Measurements from ENCODE around the gene PLEKHM2. TPM values are rescaled to one million over a fixed set of nuclear protein-coding genes. Genes with fewer than 3 reads are reported as not detected.
"Not testable (repeated sequence)": the region's sequence is repeated elsewhere in the genome, so short reads cannot be mapped to it uniquely, and the experiment has no call there.

The PLEKHM2 gene
- total RNA-seq, 1 experiment from 2014 or later = 41.8 TPM

DNA sequence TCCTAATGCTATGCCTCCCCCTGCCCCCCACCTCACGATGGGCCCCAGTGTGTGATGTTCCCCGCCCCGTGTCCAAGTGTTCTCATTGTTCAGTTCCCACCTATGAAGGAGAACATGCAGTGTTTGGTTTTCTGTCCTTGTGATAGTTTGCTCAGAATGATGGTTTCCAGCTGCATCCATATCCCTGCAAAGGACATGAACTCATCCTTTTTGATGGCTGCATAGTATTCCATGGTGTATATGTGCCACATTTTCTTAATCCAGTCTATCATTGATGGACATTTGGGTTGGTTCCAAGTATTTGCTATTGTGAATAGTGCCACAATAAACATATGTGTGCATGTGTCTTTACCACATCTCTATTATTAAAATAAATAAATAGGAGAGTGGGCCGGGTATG is 15.2 kb downstream of the PLEKHM2 start:
- not testable (repeated sequence) for H2AFZ ChIP-seq (ENCODE audit: low read length); H3K9ac ChIP-seq (ENCODE audit: low read length); H4K20me1 ChIP-seq (ENCODE audit: insufficient read depth, low read depth, low read length); H3K4me2 ChIP-seq (ENCODE audit: low read depth, low read length, poor library complexity, severe bottlenecking); H3K27ac ChIP-seq (ENCODE audit: low read length); DNase-seq; H3K9me3 ChIP-seq (ENCODE audit: low read length); H3K27me3 ChIP-seq (ENCODE audit: low read length); H3K4me3 ChIP-seq (ENCODE audit: low read length); H3K36me3 ChIP-seq (ENCODE audit: insufficient read depth, low read length); H3K9me2 ChIP-seq (replicated peaks; ENCODE audit: insufficient read depth, low read length)
- Histone ChIP-seq H3K79me2 (ENCODE audit: low read length) (peaks cover 73% of the 10 kb centered on the region), H3K4me1 (ENCODE audit: low read length) (peaks cover 16% of the 10 kb centered on the region)

- Histone ChIP-seq H4K20me1 (ENCODE audit: insufficient read depth, low read depth, low read length) (peaks cover 12% of the 10 kb centered on the region; the same call in 1 of the 2 replicates), H3K27ac (ENCODE audit: low read length) (no peak overlapping the region), H3K4me2 (ENCODE audit: low read depth, low read length, poor library complexity, severe bottlenecking) (no peak overlapping the region), H2AFZ (ENCODE audit: low read length) (no peak overlapping the region), H3K79me2 (ENCODE audit: low read length) (peaks cover 72% of the 10 kb centered on the region), H3K9me3 (ENCODE audit: low read length) (no peaks in the 10 kb centered on the region), H3K27me3 (ENCODE audit: low read length) (no peaks in the 10 kb centered on the region), H3K9ac (ENCODE audit: low read length) (no peak overlapping the region), H3K9me2 (replicated peaks; ENCODE audit: insufficient read depth, low read length) (no peaks in the 10 kb centered on the region), H3K4me3 (ENCODE audit: low read length) (no peak overlapping the region), H3K4me1 (ENCODE audit: low read length) (peaks cover 16% of the 10 kb centered on the region), H3K36me3 (ENCODE audit: insufficient read depth, low read length) (no peaks in the 10 kb centered on the region)
- DNase-seq = no peak
Measured at GRCh38 chr1:15700508-15700907, 16.4 kb downstream of the PLEKHM2 start.

DNA sequence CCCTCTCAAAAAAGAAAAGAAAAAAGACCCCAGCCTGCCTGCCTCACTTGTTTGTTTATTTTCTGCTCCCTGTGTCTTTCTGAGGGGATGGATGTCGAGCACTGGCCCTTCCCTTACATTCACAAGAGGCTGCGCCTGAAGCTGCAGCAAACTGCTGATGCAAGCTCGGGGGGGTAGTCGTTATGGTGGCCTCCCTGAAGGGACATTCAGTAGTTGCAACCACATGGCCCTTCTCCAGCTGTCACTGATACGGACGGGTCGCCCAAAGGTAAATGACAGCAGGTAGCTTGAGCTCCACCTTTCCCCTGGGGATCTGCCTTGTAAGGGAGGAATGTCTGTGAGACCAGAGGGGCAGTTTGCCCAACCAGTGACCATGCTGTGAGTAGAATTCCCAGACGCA is 17.7 kb downstream of the PLEKHM2 start:
- no peak overlapping the region for H3K27ac ChIP-seq (ENCODE audit: low read length)
- no peaks in the 10 kb centered on the region for H3K9me3 ChIP-seq (ENCODE audit: low read length)
- no peak overlapping the region for H2AFZ ChIP-seq (ENCODE audit: low read length)
- peaks cover 12% of the 10 kb centered on the region for H3K4me1 ChIP-seq (ENCODE audit: low read length)
- no peak overlapping the region for H3K4me2 ChIP-seq (ENCODE audit: low read depth, low read length, poor library complexity, severe bottlenecking)
- no peaks in the 10 kb centered on the region for H3K36me3 ChIP-seq (ENCODE audit: insufficient read depth, low read length)
- H3K4me3 ChIP-seq (ENCODE audit: low read length) = no peak overlapping the region
- H4K20me1 ChIP-seq (ENCODE audit: insufficient read depth, low read depth, low read length) = peaks cover 12% of the 10 kb centered on the region; the same call in 1 of the 2 replicates
- no peak overlapping the region for H3K9ac ChIP-seq (ENCODE audit: low read length)
- H3K79me2 ChIP-seq (ENCODE audit: low read length) = peaks cover 78% of the 10 kb centered on the region
- H3K9me2 ChIP-seq (replicated peaks; ENCODE audit: insufficient read depth, low read length) = no peaks in the 10 kb centered on the region
- no peak for DNase-seq
- no peaks in the 10 kb centered on the region for H3K27me3 ChIP-seq (ENCODE audit: low read length)

- Histone ChIP-seq H4K20me1 (ENCODE audit: insufficient read depth, low read depth, low read length) (peaks cover 12% of the 10 kb centered on the region; the same call in 1 of the 2 replicates), H2AFZ (ENCODE audit: low read length) (no peak overlapping the region), H3K4me2 (ENCODE audit: low read depth, low read length, poor library complexity, severe bottlenecking) (no peak overlapping the region), H3K27me3 (ENCODE audit: low read length) (no peaks in the 10 kb centered on the region), H3K36me3 (ENCODE audit: insufficient read depth, low read length) (no peaks in the 10 kb centered on the region), H3K79me2 (ENCODE audit: low read length) (peaks cover 82% of the 10 kb centered on the region), H3K9me2 (replicated peaks; ENCODE audit: insufficient read depth, low read length) (no peaks in the 10 kb centered on the region), H3K4me1 (ENCODE audit: low read length) (peaks cover under 1% of the 10 kb centered on the region), H3K9me3 (ENCODE audit: low read length) (no peaks in the 10 kb centered on the region), H3K9ac (ENCODE audit: low read length) (no peak overlapping the region), H3K27ac (ENCODE audit: low read length) (no peak overlapping the region), H3K4me3 (ENCODE audit: low read length) (no peak overlapping the region)
- no peak for DNase-seq
Measured at GRCh38 chr1:15702722-15703550, 18.8 kb downstream of the PLEKHM2 start.

- no peaks in the 10 kb centered on the region for H3K4me1 ChIP-seq (ENCODE audit: low read length)
- H3K4me2 ChIP-seq (ENCODE audit: low read depth, low read length, poor library complexity, severe bottlenecking) = no peak overlapping the region
- H3K9ac ChIP-seq (ENCODE audit: low read length) = no peak overlapping the region
- no peak overlapping the region for H3K27ac ChIP-seq (ENCODE audit: low read length)
- H2AFZ ChIP-seq (ENCODE audit: low read length) = no peak overlapping the region
- no peaks in the 10 kb centered on the region for H3K9me3 ChIP-seq (ENCODE audit: low read length)
- DNase-seq = no peak
- no peaks in the 10 kb centered on the region for H3K27me3 ChIP-seq (ENCODE audit: low read length)
- H3K4me3 ChIP-seq (ENCODE audit: low read length) = no peak overlapping the region
- no peaks in the 10 kb centered on the region for H3K9me2 ChIP-seq (replicated peaks; ENCODE audit: insufficient read depth, low read length)
- H3K79me2 ChIP-seq (ENCODE audit: low read length) = peaks cover 80% of the 10 kb centered on the region
- H3K36me3 ChIP-seq (ENCODE audit: insufficient read depth, low read length) = no peaks in the 10 kb centered on the region
- H4K20me1 ChIP-seq (ENCODE audit: insufficient read depth, low read depth, low read length) = peaks cover 12% of the 10 kb centered on the region; the same call in 1 of the 2 replicates
Measured at GRCh38 chr1:15703562-15703961, 19.4 kb downstream of the PLEKHM2 start.

GRCh38 chr1:15704526-15705183 is 20.5 kb downstream of the PLEKHM2 start:
- H3K9me2 ChIP-seq (replicated peaks; ENCODE audit: insufficient read depth, low read length) = no peaks in the 10 kb centered on the region
- no peak for DNase-seq
- H3K4me2 ChIP-seq (ENCODE audit: low read depth, low read length, poor library complexity, severe bottlenecking) = no peak overlapping the region
- no peak overlapping the region for H3K9ac ChIP-seq (ENCODE audit: low read length)
- H2AFZ ChIP-seq (ENCODE audit: low read length) = no peak overlapping the region
- no peaks in the 10 kb centered on the region for H3K9me3 ChIP-seq (ENCODE audit: low read length)
- H3K4me1 ChIP-seq (ENCODE audit: low read length) = no peaks in the 10 kb centered on the region
- H3K79me2 ChIP-seq (ENCODE audit: low read length) = peaks cover 81% of the 10 kb centered on the region
- H4K20me1 ChIP-seq (ENCODE audit: insufficient read depth, low read depth, low read length) = peaks cover 12% of the 10 kb centered on the region; the same call in 1 of the 2 replicates
- H3K4me3 ChIP-seq (ENCODE audit: low read length) = no peak overlapping the region
- H3K27me3 ChIP-seq (ENCODE audit: low read length) = no peaks in the 10 kb centered on the region
- H3K27ac ChIP-seq (ENCODE audit: low read length) = no peak overlapping the region
- H3K36me3 ChIP-seq (ENCODE audit: insufficient read depth, low read length) = no peaks in the 10 kb centered on the region

GRCh38 chr1:15705184-15705566 is 21.1 kb downstream of the PLEKHM2 start:
- Histone ChIP-seq H3K4me3 (ENCODE audit: low read length) (no peak overlapping the region), H3K9ac (ENCODE audit: low read length) (no peak overlapping the region), H3K4me2 (ENCODE audit: low read depth, low read length, poor library complexity, severe bottlenecking) (no peak overlapping the region), H3K36me3 (ENCODE audit: insufficient read depth, low read length) (no peaks in the 10 kb centered on the region), H3K27ac (ENCODE audit: low read length) (no peak overlapping the region), H3K79me2 (ENCODE audit: low read length) (peaks cover 78% of the 10 kb centered on the region), H2AFZ (ENCODE audit: low read length) (no peak overlapping the region), H3K4me1 (ENCODE audit: low read length) (no peaks in the 10 kb centered on the region), H4K20me1 (ENCODE audit: insufficient read depth, low read depth, low read length) (peaks cover 12% of the 10 kb centered on the region; the same call in 1 of the 2 replicates), H3K9me3 (ENCODE audit: low read length) (no peaks in the 10 kb centered on the region), H3K27me3 (ENCODE audit: low read length) (no peaks in the 10 kb centered on the region), H3K9me2 (replicated peaks; ENCODE audit: insufficient read depth, low read length) (no peaks in the 10 kb centered on the region)
- no peak for DNase-seq

DNA sequence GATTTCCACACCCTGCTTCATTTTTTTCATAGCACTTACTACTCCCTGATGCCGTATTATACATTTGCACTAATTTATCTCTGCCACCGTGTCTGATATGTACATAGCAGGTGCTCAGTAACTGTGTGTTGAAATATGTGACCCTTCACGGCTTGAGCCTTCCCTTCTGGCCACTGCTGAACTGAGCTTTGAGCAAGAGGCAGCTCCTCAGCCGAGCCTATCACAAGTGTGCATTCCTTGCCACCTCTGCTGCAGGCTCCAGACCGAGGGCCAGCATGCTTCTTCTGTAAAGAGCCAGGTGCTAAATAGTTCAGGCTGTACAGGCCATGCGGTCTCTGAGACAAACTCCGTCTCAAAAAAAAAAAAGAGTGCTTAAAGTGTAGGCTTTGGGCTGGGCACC is 22.6 kb downstream of the PLEKHM2 start:
- H3K27me3 ChIP-seq (ENCODE audit: low read length) = no peaks in the 10 kb centered on the region
- H3K79me2 ChIP-seq (ENCODE audit: low read length) = peaks cover 83% of the 10 kb centered on the region

More for the DNA sequence above, 22.6 kb downstream of the PLEKHM2 start:
- H2AFZ ChIP-seq (ENCODE audit: low read length) = no peak overlapping the region
- no peak overlapping the region for H3K4me3 ChIP-seq (ENCODE audit: low read length)
- DNase-seq = no peak
- no peak overlapping the region for H3K9ac ChIP-seq (ENCODE audit: low read length)
- H3K4me1 ChIP-seq (ENCODE audit: low read length) = no peaks in the 10 kb centered on the region
- H3K9me3 ChIP-seq (ENCODE audit: low read length) = no peaks in the 10 kb centered on the region
- no peak overlapping the region for H3K4me2 ChIP-seq (ENCODE audit: low read depth, low read length, poor library complexity, severe bottlenecking)
- H4K20me1 ChIP-seq (ENCODE audit: insufficient read depth, low read depth, low read length) = peaks cover 12% of the 10 kb centered on the region; the same call in 1 of the 2 replicates
- H3K27ac ChIP-seq (ENCODE audit: low read length) = no peak overlapping the region
- H3K36me3 ChIP-seq (ENCODE audit: insufficient read depth, low read length) = no peaks in the 10 kb centered on the region
- no peaks in the 10 kb centered on the region for H3K9me2 ChIP-seq (replicated peaks; ENCODE audit: insufficient read depth, low read length)

All from Karpas-422 (cell line).